Adrenal gland (tissue), 5 donors: ENCODE data around the gene RNF222.

Experiments used
- CTCF ChIP-seq, 6 experiments: fragments of 450-650 bp in 4 of 6; fragments of 200-600 bp in 2 of 6; sonication (generic) in 1 of 6; IDR thresholded peaks; 1 replicate in 5 of 6; 2 replicates in 1 of 6; pipeline versions ENCODE4 v1.5.1 to v1.8.0; 2016 to 2021; ENCODE audit warnings: antibody characterized with exemption in 6 of 6, mild to moderate bottlenecking in 2 of 6, moderate library complexity in 1 of 6
- POLR2A ChIP-seq, 2 donors: fragments of 450-650 bp; IDR thresholded peaks; one replicate each; pipeline ENCODE4 v1.6.1; 2017; ENCODE audit warnings: antibody characterized with exemption in 2 of 2, mild to moderate bottlenecking in 2 of 2, moderate library complexity in 1 of 2
- donor health status: DM: no; HTN: no; CAD: no.

- no peak for TF ChIP-seq CTCF (IDR thresholded peaks at IDR 0.05)
- no peak for TF ChIP-seq POLR2A (IDR thresholded peaks at IDR 0.05)
Observed at GRCh38 chr17:8444494-8444893, 46.9 kb upstream of the RNF222 start.
